Heart left ventricle (tissue), 13 donors: ENCODE data around the gene GABPB2.

Experiments
- POLR2A ChIP-seq, 2 donors: fragments of 450-650 bp; IDR thresholded peaks; one replicate each; pipeline ENCODE4 v1.6.1; 2017; ENCODE audit warnings: antibody characterized with exemption in 2 of 2, mild to moderate bottlenecking in 2 of 2, moderate library complexity in 2 of 2
- TF ChIP-seq, protein P1 (sequence below), 12 donors: fragments of 200-600 bp; sonication (generic) in 4 of 12; IDR thresholded peaks; one replicate each; pipeline versions ENCODE4 v1.5.0 to v1.8.0; 2018 to 2022; ENCODE audit warnings: antibody characterized with exemption in 12 of 12, mild to moderate bottlenecking in 5 of 12
- donor health status: ischemic (EF 13 %, LVEDD 7.1; RV severe dilation, severe dysfunction).
- donor health status: DM: no; HTN: yes; CAD: no.
- donor health status: DM: no; HTN: no; CAD: no.
- donor health status: ischemic (EF 25% LVEDD 6.9; RV normal size, moderate dysfunction).
- donor health status: ischemic (EF 25% LVEDD 5.7; RV mildly dilated, moderate dysfunction).
- donor health status: ischemic (EF 35%, LVEDD 5.7; RV mildly dilated, moderate dysfunction).
- donor health status: nonischemic (EF 11% LVEDD 7.7; RV severe dilation, severe dysfunction).
- donor health status: DM: yes; HTN: yes; CAD: no.
- donor health status: PGD.
- donor health status: ischemic (EF 29% LVEDD 5.4; RV normal size, mild dysfunction).
- donor health status: nonischemic (EF 23%, LVEDD 6.1; RV moderate dilation, normal function).

DNA sequence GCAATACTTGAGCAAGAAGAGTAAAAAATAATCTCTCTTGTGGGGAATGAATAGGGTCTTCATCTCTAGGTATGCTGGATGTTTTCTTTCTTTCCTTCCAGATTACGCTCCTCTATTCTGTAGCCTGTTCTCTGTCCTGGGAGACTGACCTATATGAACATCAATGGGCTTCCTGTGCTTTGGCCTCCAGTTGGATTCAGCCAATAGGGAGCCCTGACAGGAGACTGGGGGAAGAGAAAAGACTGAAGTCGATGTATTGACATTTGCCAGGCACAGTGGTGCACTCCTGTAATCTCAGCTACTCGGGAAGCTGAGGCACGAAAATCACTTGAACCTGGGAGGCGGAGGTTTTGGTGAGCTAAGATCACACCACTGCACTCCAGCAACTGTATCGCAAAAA lies 58.2 kb downstream of the GABPB2 start:
- TF ChIP-seq, protein P1, sequence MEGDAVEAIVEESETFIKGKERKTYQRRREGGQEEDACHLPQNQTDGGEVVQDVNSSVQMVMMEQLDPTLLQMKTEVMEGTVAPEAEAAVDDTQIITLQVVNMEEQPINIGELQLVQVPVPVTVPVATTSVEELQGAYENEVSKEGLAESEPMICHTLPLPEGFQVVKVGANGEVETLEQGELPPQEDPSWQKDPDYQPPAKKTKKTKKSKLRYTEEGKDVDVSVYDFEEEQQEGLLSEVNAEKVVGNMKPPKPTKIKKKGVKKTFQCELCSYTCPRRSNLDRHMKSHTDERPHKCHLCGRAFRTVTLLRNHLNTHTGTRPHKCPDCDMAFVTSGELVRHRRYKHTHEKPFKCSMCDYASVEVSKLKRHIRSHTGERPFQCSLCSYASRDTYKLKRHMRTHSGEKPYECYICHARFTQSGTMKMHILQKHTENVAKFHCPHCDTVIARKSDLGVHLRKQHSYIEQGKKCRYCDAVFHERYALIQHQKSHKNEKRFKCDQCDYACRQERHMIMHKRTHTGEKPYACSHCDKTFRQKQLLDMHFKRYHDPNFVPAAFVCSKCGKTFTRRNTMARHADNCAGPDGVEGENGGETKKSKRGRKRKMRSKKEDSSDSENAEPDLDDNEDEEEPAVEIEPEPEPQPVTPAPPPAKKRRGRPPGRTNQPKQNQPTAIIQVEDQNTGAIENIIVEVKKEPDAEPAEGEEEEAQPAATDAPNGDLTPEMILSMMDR (IDR thresholded peaks at IDR 0.05) = no peak
- no peak for TF ChIP-seq POLR2A (IDR thresholded peaks at IDR 0.05)
